HuH-7.5 (cell line): ENCODE results near the gene SUN1.
"Not testable (repeated sequence)": the region's sequence is repeated elsewhere in the genome, so short reads cannot be mapped to it uniquely, and the experiment has no call there.

Experiments
- DNase-seq: peaks from one replicate; pipeline ENCODE4 v3.0.0; 2011; ENCODE audit warnings: low spot score

The SUN1 gene

GRCh38 chr7:835485-836401, 3.5 kb downstream of the SUN1 start:
- no peak for DNase-seq

- DNase-seq: peak; percentile 68
Measured at GRCh38 chr7:836429-836828, 4.2 kb downstream of the SUN1 start.

DNA sequence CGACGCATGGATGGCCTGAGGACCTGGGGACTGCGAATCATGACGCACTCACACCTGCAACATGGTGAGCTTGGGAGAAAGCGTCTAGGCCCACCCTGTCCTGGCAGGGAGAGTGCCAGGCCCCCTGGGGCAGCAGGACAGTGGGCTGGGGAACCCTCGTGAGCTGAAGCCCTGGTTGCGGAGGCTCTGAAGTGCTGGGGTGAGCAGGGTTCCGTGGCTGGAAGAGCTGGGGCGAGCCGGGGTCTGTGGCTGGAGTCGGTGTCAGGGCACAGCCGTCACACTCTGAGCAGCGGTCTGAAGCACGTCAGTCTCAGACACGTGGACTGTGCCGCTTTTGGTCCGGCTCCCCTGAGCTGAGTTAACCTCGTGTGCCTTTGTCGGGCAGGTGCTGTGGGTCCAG, 4.7 kb downstream of the SUN1 start:
- DNase-seq: no peak

DNA sequence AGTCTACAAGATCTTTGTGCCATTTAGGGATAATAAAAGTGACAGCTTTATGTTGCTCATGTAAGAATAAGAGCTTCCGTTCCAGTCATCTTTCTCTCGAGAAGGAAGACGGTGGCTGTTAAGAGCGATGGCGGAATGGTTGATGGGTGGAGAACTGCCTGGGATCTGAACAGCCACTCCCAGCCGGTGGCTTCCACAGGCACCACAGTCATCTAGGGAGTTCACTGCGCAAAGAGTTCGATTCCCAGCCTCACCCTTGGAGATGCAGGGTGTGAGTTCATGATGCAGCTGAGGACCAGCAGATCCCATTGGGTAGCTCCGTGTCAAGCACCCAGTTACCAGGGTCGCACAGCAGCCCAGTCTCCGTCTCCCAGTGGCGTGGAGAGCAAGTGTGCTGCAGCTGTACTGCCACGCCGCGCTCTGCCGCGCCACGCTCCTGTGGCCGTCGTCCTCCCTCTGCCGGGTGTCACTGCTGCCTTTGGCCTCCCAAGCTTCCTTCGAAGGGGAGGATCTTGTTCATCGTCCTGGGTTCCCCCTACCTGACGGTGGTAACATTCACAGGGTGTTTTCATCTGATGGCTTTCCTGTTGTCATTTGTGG, 7.8 kb downstream of the SUN1 start:
- DNase-seq: no peak

GRCh38 chr7:841943-842342, 9.7 kb downstream of the SUN1 start:
- DNase-seq: no peak

DNA sequence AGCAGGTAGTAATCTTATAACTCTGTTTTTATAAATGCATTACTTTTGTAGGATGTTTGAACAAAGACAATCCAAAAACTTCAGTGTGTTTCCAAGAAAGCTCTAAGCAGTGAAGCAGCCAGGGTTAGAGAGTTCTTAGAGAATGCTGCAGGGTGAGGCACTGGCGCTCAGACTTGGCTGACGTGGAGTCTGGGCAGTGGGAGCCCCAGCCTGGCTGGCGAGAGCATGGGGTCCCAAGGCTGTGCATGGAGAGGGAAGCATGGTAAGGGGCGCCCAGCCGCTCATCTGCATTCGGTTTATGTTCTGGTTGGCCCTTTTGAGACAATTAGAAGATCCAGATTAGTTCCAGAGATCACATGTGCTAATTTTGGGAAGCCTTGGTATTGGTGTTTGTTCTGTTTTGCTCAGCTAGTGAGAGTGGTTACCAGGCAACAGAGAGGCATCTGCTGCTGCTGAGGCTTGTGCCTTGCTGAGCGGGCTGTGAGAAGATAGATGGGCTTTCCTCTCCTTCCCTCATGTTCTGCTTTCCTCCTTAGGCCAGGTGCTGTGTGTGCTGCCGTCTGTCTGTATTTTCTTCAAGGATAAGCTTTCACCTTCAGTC, 10.3 kb downstream of the SUN1 start:
- DNase-seq: no peak

GRCh38 chr7:843230-843629, 11.0 kb downstream of the SUN1 start:
- DNase-seq: no peak

- DNase-seq: no peak
Measured at GRCh38 chr7:844043-844442, 11.8 kb downstream of the SUN1 start.

DNA sequence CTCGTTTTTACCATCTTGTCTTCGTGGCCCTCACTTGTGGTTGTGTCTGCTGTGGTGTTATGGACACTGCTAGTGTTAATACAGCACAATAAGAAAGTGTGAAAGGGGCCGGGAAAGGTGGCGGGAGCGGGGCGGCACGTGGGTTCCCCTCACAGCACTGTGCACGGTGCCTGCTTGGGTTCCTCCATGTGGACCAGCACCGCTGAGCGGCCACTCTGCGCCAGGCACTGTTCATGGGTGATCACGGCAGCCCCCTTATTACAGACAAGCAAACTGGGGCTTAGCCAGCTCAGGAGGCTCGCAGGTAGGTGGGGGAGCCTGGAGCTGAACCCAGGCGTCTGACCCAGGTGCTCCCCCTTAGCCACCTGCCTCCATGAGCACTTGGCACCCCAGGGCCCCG, 12.2 kb downstream of the SUN1 start:
- no peak for DNase-seq

GRCh38 chr7:845091-845490, 12.8 kb downstream of the SUN1 start:
- no peak for DNase-seq

- no peak for DNase-seq
Measured at GRCh38 chr7:845731-846130, 13.5 kb downstream of the SUN1 start.

GRCh38 chr7:846958-847650, 14.8 kb downstream of the SUN1 start:
- DNase-seq: not testable (repeated sequence)

DNA sequence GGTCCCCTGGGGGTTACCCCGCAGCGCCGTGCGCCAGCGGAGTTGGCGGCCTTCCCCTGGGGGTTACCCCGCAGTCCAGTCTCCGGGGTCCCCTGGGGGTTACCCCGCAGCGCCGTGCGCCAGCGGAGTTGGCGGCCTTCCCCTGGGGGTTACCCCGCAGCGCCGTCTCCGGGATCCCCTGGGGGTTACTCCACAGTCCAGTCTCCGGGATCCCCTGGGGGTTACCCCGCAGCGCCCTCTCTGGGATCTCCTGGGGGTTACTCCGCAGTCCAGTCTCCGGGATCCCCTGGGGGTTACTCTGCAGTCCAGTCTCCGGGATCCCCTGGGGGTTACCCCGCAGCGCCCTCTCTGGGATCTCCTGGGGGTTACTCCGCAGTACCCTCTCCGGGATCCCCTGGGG, 15.5 kb downstream of the SUN1 start:
- not testable (repeated sequence) for DNase-seq

- DNase-seq: no peak
Measured at GRCh38 chr7:849145-849544, 16.9 kb downstream of the SUN1 start.

DNA sequence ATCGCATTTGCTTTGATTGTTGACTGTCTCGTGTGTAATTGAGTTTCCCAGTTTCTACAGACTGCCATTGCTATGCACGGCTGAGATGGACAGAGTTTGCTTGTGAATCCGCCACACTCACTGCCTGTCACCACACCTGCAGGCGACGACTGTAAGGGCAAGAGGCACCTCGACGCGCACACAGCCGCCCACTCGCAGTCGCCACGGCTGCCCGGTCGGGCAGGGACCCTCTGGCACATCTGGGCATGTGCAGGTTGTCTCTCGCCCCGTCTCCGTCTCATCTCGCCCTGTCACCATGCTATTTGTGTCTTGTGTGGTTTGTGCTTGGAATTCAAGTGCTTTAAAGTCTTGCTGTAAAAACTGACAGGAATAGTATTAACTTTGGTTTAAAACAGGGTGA, 17.5 kb downstream of the SUN1 start:
- no peak for DNase-seq

GRCh38 chr7:851204-851603, 18.9 kb downstream of the SUN1 start:
- no peak for DNase-seq

GRCh38 chr7:853366-854117, 21.3 kb downstream of the SUN1 start:
- DNase-seq: no peak

DNA sequence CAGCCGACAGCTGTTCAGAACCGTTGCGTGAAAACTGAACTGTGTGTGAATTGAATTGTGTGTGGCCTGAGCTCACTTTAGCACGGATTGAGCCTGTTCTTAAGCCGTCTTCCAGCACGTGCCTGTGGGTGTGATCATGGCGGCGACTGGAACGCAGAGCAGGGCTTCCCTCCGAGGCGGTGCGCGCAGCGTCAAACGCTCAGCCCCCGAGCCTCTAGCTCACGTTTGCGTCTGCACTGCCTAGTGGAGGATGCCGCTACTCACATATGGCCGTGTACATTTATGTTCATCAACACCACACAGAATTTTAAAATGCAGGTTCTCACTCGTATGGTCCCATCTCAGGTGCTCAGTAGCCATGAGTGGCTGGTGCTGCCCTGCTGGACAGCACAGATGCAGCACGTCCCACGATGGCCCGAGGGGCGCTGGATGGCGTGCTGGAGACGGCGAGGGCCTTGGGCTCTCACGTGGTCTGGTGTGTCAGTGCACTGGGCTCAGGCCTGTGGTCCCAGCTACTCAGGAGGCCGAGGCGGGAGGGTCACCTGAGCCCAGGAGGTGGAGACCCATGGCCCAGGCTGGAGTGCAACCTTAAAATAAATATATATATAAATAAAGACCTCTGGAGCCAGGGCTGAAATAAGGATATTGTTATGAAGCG, 22.0 kb downstream of the SUN1 start:
- no peak for DNase-seq

GRCh38 chr7:855686-856369, 23.6 kb downstream of the SUN1 start:
- DNase-seq: no peak

DNA sequence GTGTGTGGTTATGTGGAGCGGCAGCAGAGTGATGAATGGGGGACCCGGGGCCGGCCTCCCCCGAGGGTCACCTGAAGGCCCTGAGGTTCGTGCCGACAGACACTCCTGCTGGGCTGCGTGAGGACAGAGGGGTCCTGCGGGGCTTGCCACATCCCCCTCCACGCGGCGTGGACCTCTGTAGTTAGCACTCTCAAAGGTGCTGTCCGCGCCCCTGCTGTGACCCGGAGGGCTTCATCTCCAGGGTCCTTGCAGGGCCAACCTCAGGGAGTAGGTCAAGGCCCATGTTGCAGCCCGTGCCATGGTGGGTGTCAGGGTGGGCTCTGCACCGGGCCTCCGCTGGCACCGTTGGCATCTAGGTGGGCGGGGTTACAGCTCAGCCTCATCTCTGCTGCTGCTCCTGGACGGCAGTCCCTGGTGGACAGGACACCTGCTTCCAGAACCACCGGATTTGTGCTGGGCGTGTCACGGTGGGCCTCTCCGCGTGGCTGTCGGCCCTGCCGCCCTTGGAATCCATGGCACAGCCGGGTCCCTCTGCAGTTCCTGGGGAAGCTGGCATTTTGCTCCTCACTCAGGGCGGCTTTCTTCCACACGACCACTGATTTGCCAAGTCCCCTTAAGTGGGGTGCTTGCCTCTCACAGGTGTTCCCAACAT, 24.3 kb downstream of the SUN1 start:
- DNase-seq: no peak
